Ishikawa (cell line): Measurements from ENCODE around the gene MYH6.

Experiments used
- CEBPB ChIP-seq: IDR thresholded peaks from 2 replicates; pipeline ENCODE4 v1.6.1; 2012
- CREB1 ChIP-seq: IDR thresholded peaks from 2 replicates; pipeline ENCODE4 v1.6.1; 2012; ENCODE audit warnings: low read depth
- EGR1 ChIP-seq: IDR thresholded peaks from 2 replicates; pipeline ENCODE4 v1.6.1; 2012
- EP300 ChIP-seq: IDR thresholded peaks from 2 replicates; pipeline ENCODE4 v1.6.1; 2012; ENCODE audit warnings: borderline replicate concordance
- FOXM1 ChIP-seq: IDR thresholded peaks from 2 replicates; pipeline ENCODE4 v1.6.1; 2012; ENCODE audit warnings: low read depth, borderline replicate concordance
- MAX ChIP-seq: IDR thresholded peaks from 2 replicates; pipeline ENCODE4 v1.6.1; 2012
- NFIC ChIP-seq: IDR thresholded peaks from 2 replicates; pipeline ENCODE4 v1.6.1; 2012
- RAD21 ChIP-seq: IDR thresholded peaks from 2 replicates; pipeline ENCODE4 v1.6.1; 2012; ENCODE audit warnings: low read depth
- REST ChIP-seq: IDR thresholded peaks from 2 replicates; pipeline ENCODE4 v1.6.1; 2012; ENCODE audit warnings: low read depth, mild to moderate bottlenecking
- TAF1 ChIP-seq: IDR thresholded peaks from 2 replicates; pipeline ENCODE4 v1.6.1; 2012; ENCODE audit warnings: low read depth, mild to moderate bottlenecking
- TCF12 ChIP-seq: IDR thresholded peaks from 2 replicates; pipeline ENCODE4 v1.6.1; 2012; ENCODE audit warnings: low read depth
- TEAD4 ChIP-seq: IDR thresholded peaks from 2 replicates; pipeline ENCODE4 v1.6.1; 2012
- USF1 ChIP-seq: IDR thresholded peaks from 2 replicates; pipeline ENCODE4 v1.6.1; 2012
- YY1 ChIP-seq: IDR thresholded peaks from 2 replicates; pipeline ENCODE4 v1.6.1; 2012; ENCODE audit warnings: low read depth
- ZBTB7A ChIP-seq: IDR thresholded peaks from 2 replicates; pipeline ENCODE4 v1.6.1; 2012; ENCODE audit warnings: low read depth

MYH6 gene

GRCh38 chr14:23370221-23370620, 37.9 kb downstream of the MYH6 start:
- no peak for TF ChIP-seq FOXM1
- TF ChIP-seq REST: no peak
- TF ChIP-seq TAF1: no peak
- TF ChIP-seq MAX: no peak
- no peak for TF ChIP-seq TEAD4
- no peak for TF ChIP-seq YY1
- no peak for TF ChIP-seq NFIC
- TF ChIP-seq EGR1: no peak
- TF ChIP-seq RAD21: no peak
- no peak for TF ChIP-seq CREB1
- TF ChIP-seq TCF12: no peak
- TF ChIP-seq USF1: no peak

GRCh38 chr14:23366426-23366921, 41.6 kb downstream of the MYH6 start:
- TF ChIP-seq USF1 (no peak), TCF12 (no peak), YY1 (no peak), NFIC (no peak), REST (no peak), TAF1 (no peak), CREB1 (no peak), TEAD4 (no peak), EGR1 (no peak), ZBTB7A (no peak), MAX (no peak), EP300 (no peak), FOXM1 (no peak), CEBPB (no peak), RAD21 (no peak)

GRCh38 chr14:23365732-23366425, 42.2 kb downstream of the MYH6 start:
- TF ChIP-seq EP300: no peak
- TF ChIP-seq FOXM1: no peak
- no peak for TF ChIP-seq NFIC
- TF ChIP-seq CREB1: no peak
- no peak for TF ChIP-seq TAF1
- no peak for TF ChIP-seq USF1
- no peak for TF ChIP-seq RAD21
- TF ChIP-seq MAX: no peak

GRCh38 chr14:23365036-23365731, 42.9 kb downstream of the MYH6 start, which contains the start of gene EFS:
Gene EFS, minus strand, starts transcription at chr14:23365172. Its CDS starts 147 bp downstream, at chr14:23365025.
- TF ChIP-seq USF1: no peak
- TF ChIP-seq MAX: no peak
- no peak for TF ChIP-seq REST
- no peak for TF ChIP-seq FOXM1
- no peak for TF ChIP-seq YY1
- no peak for TF ChIP-seq ZBTB7A
- TF ChIP-seq CEBPB: no peak
- TF ChIP-seq NFIC: no peak
